ENCODE data around the gene CAPS.

The CAPS gene

GRCh38 chr19:5964816-5965565 lies 50.9 kb downstream of the CAPS start:
- no peak overlapping the region for H3K27ac ChIP-seq
- no peak for TF ChIP-seq ZFX (IDR thresholded peaks at IDR 0.05; ENCODE audit: borderline replicate concordance)
